ENCODE measurements around the gene HHIP.

DNA sequence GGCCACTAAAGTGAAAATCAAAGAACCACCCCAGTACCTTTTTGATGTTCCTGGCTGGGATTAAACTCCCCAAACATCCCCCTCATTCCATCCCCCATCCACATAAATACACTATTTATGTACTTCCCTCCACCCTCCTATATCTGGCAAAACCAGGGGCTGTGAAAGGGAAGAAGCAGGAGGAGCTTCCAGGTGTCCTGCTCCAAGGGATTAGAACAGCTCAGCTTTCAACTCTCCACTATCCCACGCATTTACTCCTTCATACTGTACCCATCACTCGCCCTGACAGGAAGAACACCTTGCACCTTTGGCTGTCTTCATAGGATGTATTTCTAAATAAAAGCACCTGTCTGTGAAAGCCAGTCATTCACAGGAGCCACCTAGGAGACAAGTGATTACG lies 140.0 kb downstream of the HHIP start:
- TF ChIP-seq, protein P1, sequence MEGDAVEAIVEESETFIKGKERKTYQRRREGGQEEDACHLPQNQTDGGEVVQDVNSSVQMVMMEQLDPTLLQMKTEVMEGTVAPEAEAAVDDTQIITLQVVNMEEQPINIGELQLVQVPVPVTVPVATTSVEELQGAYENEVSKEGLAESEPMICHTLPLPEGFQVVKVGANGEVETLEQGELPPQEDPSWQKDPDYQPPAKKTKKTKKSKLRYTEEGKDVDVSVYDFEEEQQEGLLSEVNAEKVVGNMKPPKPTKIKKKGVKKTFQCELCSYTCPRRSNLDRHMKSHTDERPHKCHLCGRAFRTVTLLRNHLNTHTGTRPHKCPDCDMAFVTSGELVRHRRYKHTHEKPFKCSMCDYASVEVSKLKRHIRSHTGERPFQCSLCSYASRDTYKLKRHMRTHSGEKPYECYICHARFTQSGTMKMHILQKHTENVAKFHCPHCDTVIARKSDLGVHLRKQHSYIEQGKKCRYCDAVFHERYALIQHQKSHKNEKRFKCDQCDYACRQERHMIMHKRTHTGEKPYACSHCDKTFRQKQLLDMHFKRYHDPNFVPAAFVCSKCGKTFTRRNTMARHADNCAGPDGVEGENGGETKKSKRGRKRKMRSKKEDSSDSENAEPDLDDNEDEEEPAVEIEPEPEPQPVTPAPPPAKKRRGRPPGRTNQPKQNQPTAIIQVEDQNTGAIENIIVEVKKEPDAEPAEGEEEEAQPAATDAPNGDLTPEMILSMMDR (IDR thresholded peaks at IDR 0.05): no peak
- no peak for TF ChIP-seq POLR2A (IDR thresholded peaks at IDR 0.05)
